Prostate gland (tissue), 2 donors: ENCODE results near the gene OPTC.

Source experiments
- POLR2A ChIP-seq: fragments of 450-650 bp; IDR thresholded peaks from one replicate; pipeline ENCODE4 v1.6.1; 2016; ENCODE audit warnings: antibody characterized with exemption, mild to moderate bottlenecking
- POLR2AphosphoS5 ChIP-seq: sonication (generic); formaldehyde crosslinking; IDR thresholded peaks from one replicate; pipeline ENCODE4 v1.6.1; 2017; ENCODE audit warnings: antibody characterized with exemption
- TF ChIP-seq, protein P1 (sequence below), 4 experiments: fragments of 200-600 bp in 2 of 4; fragments of 450-650 bp in 2 of 4; sonication (generic) in 2 of 4; IDR thresholded peaks; 1 replicate in 3 of 4; 2 replicates in 1 of 4; pipeline ENCODE4 v1.5.1; 2016 to 2019; ENCODE audit warnings: antibody characterized with exemption in 4 of 4, mild to moderate bottlenecking in 2 of 4, moderate library complexity in 2 of 4

DNA sequence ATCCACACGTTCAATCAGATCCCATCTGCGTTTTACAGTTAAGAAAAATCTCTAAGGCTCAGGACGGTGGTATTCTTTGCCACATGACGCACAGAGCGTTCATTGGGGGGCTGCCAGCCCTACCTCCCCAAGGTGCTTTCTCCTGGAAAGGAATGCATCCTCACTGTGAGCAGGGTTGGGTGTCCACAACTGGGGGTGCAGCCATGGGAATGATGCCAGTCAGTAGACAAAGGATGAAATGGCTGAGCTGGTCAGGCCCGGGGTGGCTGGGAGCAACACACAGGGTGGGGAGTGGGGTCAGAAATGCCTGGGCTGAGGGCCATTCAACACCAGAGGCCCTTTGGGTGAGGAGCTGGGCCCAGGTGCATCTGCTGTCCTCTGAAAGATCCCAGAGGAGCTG lies 25.9 kb downstream of the OPTC start:
- TF ChIP-seq, protein P1, sequence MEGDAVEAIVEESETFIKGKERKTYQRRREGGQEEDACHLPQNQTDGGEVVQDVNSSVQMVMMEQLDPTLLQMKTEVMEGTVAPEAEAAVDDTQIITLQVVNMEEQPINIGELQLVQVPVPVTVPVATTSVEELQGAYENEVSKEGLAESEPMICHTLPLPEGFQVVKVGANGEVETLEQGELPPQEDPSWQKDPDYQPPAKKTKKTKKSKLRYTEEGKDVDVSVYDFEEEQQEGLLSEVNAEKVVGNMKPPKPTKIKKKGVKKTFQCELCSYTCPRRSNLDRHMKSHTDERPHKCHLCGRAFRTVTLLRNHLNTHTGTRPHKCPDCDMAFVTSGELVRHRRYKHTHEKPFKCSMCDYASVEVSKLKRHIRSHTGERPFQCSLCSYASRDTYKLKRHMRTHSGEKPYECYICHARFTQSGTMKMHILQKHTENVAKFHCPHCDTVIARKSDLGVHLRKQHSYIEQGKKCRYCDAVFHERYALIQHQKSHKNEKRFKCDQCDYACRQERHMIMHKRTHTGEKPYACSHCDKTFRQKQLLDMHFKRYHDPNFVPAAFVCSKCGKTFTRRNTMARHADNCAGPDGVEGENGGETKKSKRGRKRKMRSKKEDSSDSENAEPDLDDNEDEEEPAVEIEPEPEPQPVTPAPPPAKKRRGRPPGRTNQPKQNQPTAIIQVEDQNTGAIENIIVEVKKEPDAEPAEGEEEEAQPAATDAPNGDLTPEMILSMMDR (IDR thresholded peaks at IDR 0.05): no peak
- TF ChIP-seq POLR2A (no peak), POLR2AphosphoS5 (no peak)
